GM23338 (cell line): ENCODE results near the gene UCP1. TPM values are rescaled to one million over a fixed set of nuclear protein-coding genes. Genes with fewer than 3 reads are reported as not detected.
A peak's percentile ranks its signal among the peaks of the same experiment; 100 is the strongest.

ENCODE experiments used
- ATAC-seq: fragments of 200-7000 bp; cut with Tn5 transposase; 3 replicates; pipeline ENCODE4 v1.9.1; 2020
- DNase-seq: peaks from one replicate; pipeline ENCODE4 v3.0.0-alpha.2; 2015; ENCODE audit warnings: low spot score
- H2AFZ ChIP-seq: fragments of 200-600 bp; sonication (generic); 2 replicates; pipeline ENCODE4 v1.8.0; 2016; ENCODE audit warnings: antibody characterized with exemption, mild to moderate bottlenecking, moderate library complexity
- H3F3A ChIP-seq: fragments of 200-600 bp; sonication (generic); replicated peaks from 2 replicates; pipeline ENCODE4 v1.8.0; 2017; ENCODE audit warnings: antibody characterized with exemption, mixed run types, low read depth
- H3K27ac ChIP-seq: fragments of 200-600 bp; sonication (generic); 2 replicates; pipeline ENCODE4 v1.6.1; 2016; ENCODE audit warnings: low read depth
- H3K27me3 ChIP-seq: fragments of 200-600 bp; sonication (generic); 2 replicates; pipeline ENCODE4 v1.8.0; 2016; ENCODE audit warnings: mild to moderate bottlenecking, mixed run types, moderate library complexity; ENCODE audit not compliant: insufficient read depth
- H3K36me3 ChIP-seq: fragments of 200-600 bp; sonication (generic); 2 replicates; pipeline ENCODE4 v1.8.0; 2016; ENCODE audit warnings: mild to moderate bottlenecking; ENCODE audit not compliant: insufficient read depth
- H3K4me1 ChIP-seq: fragments of 200-600 bp; sonication (generic); 2 replicates; pipeline ENCODE4 v1.8.0; 2016; ENCODE audit warnings: mild to moderate bottlenecking, moderate library complexity; ENCODE audit not compliant: insufficient read depth
- H3K4me2 ChIP-seq: fragments of 200-600 bp; sonication (generic); 2 replicates; pipeline ENCODE4 v1.7.1; 2017; ENCODE audit warnings: mixed run types
- H3K4me3 ChIP-seq: fragments of 200-600 bp; sonication (generic); 2 replicates; pipeline ENCODE4 v1.6.1; 2016; ENCODE audit warnings: mixed run types
- H3K79me2 ChIP-seq: fragments of 200-600 bp; sonication (generic); replicated peaks from 2 replicates; pipeline ENCODE4 v1.8.0; 2017; ENCODE audit warnings: mild to moderate bottlenecking; ENCODE audit not compliant: insufficient read depth
- H3K9me2 ChIP-seq: fragments of 200-600 bp; sonication (generic); 2 replicates; pipeline ENCODE4 v1.8.0; 2017; ENCODE audit not compliant: insufficient read depth
- H4K20me1 ChIP-seq: fragments of 200-600 bp; sonication (generic); replicated peaks from 2 replicates; pipeline ENCODE4 v1.8.0; 2017; ENCODE audit warnings: mild to moderate bottlenecking; ENCODE audit not compliant: insufficient read depth
- H3K27ac Mint-ChIP-seq: 2 replicates; pipeline ENCODE4 v1.8.0; 2020; ENCODE audit warnings: inconsistent platforms, mild to moderate bottlenecking, moderate library complexity, mixed read lengths
- H3K27me3 Mint-ChIP-seq: 3 replicates; pipeline ENCODE4 v1.8.0; 2022; ENCODE audit warnings: low read depth, mild to moderate bottlenecking, moderate library complexity, mixed read lengths, inconsistent platforms; ENCODE audit not compliant: insufficient read depth, poor library complexity
- H3K36me3 Mint-ChIP-seq: 3 replicates; pipeline ENCODE4 v1.8.0; 2021; ENCODE audit warnings: low read depth, mild to moderate bottlenecking, inconsistent platforms, moderate library complexity, mixed read lengths
- H3K4me1 Mint-ChIP-seq: 3 replicates; pipeline ENCODE4 v1.8.0; 2020; ENCODE audit warnings: mild to moderate bottlenecking, inconsistent platforms, mixed read lengths
- H3K4me3 Mint-ChIP-seq: 3 replicates; pipeline ENCODE4 v1.8.0; 2021; ENCODE audit warnings: moderate library complexity, mild to moderate bottlenecking, inconsistent platforms, mixed read lengths
- H3K9me3 Mint-ChIP-seq: 3 replicates; pipeline ENCODE4 v1.8.0; 2020; ENCODE audit warnings: moderate library complexity, mild to moderate bottlenecking, inconsistent platforms, mixed read lengths
- CREB1 ChIP-seq: fragments of 250-450 bp; sonication (Bioruptor Pico); IDR thresholded peaks from 2 replicates; pipeline ENCODE4 v1.5.0; 2020; ENCODE audit warnings: low read depth, mild to moderate bottlenecking, moderate library complexity
- CTCF ChIP-seq, 2 experiments: fragments of 200-600 bp in 1 of 2; sonication (generic) in 1 of 2; conservative IDR thresholded peaks; 2 replicates each; pipeline versions ENCODE4 v1.5.1 to v1.6.1; 2016 to 2017; ENCODE audit warnings: antibody characterized with exemption in 2 of 2, low read depth in 2 of 2, mild to moderate bottlenecking in 2 of 2, moderate library complexity in 1 of 2
- ETS1 ChIP-seq: IDR thresholded peaks from 2 replicates; pipeline ENCODE4 v1.6.1; 2016; ENCODE audit warnings: antibody characterized with exemption
- EZH2 ChIP-seq: fragments of 200-600 bp; sonication (generic); IDR thresholded peaks from one replicate; pipeline ENCODE4 v1.8.0; 2017; ENCODE audit warnings: antibody characterized with exemption, mild to moderate bottlenecking, low read depth; ENCODE audit not compliant: unreplicated experiment
- JUNB ChIP-seq: IDR thresholded peaks from one replicate; pipeline ENCODE4 v1.6.1; 2016; ENCODE audit warnings: antibody characterized with exemption; ENCODE audit not compliant: unreplicated experiment
- POLR2AphosphoS5 ChIP-seq: IDR thresholded peaks from 2 replicates; pipeline ENCODE4 v1.6.1; 2016; ENCODE audit warnings: antibody characterized with exemption, low read depth
- STAT1 ChIP-seq: IDR thresholded peaks from one replicate; pipeline ENCODE4 v1.6.1; 2016; ENCODE audit warnings: antibody characterized with exemption; ENCODE audit not compliant: unreplicated experiment
- ZNF114 ChIP-seq: fragments of 250-450 bp; sonication (Bioruptor Pico); IDR thresholded peaks from 2 replicates; pipeline ENCODE4 v1.5.0; 2020; ENCODE audit warnings: mild to moderate bottlenecking, moderate library complexity
- ZNF331 ChIP-seq: fragments of 250-450 bp; sonication (Bioruptor Pico); IDR thresholded peaks from 2 replicates; pipeline ENCODE4 v1.5.0; 2020; ENCODE audit warnings: low read depth, mild to moderate bottlenecking, moderate library complexity
- polyA plus RNA-seq: library from polyadenylated mRNA; unstranded; fragments of >200 nt; fragmentation: Nextera tagmentation; extraction: Ambion mirVana; gene quantifications from 2 replicates; pipeline ENCODE4 v1.2.1, GENCODE V29; 2016
- total RNA-seq: library from RNA; depleted of rRNA; stranded (reverse); fragments of >200 nt; shearing (Covaris generic); gene quantifications from 2 replicates; pipeline ENCODE4 v1.2.3, GENCODE V29; 2014

The UCP1 gene
- total and polyA plus RNA-seq, 2 experiments from 2014 or later, result 0.21 TPM; not detected in 1

- Histone ChIP-seq H3K9me2 (peaks cover 5% of the 10 kb centered on the region; the same call in 1 of the 2 replicates), H3K4me3 (no peak overlapping the region), H3K79me2 (no peaks in the 10 kb centered on the region), H3K27ac (no peak overlapping the region), H3K4me1 (peaks cover 5% of the 10 kb centered on the region; the same call in 1 of the 2 replicates), H2AFZ (no peak overlapping the region), H3K27me3 (no peaks in the 10 kb centered on the region), H3F3A (no peaks in the 10 kb centered on the region), H4K20me1 (no peaks in the 10 kb centered on the region), H3K4me2 (no peak overlapping the region), H3K36me3 (no peaks in the 10 kb centered on the region)
- ATAC-seq (no peak), DNase-seq (no peak)
- Mint-ChIP-seq H3K4me1 (peaks cover 5% of the 10 kb centered on the region), H3K9me3 (no peaks in the 10 kb centered on the region), H3K4me3 (no peak overlapping the region), H3K27ac (no peak overlapping the region), H3K36me3 (no peaks in the 10 kb centered on the region), H3K27me3 (no peaks in the 10 kb centered on the region)
- TF ChIP-seq STAT1 (no peak), ZNF114 (no peak), ZNF331 (CRISPR knock-in tag) (no peak), CREB1 (CRISPR knock-in tag) (no peak), JUNB (no peak), EZH2 (no peak), POLR2AphosphoS5 (no peak), ETS1 (no peak), CTCF (conservative IDR thresholded peaks at IDR 0.05; ENCODE audit: low read depth in 2 of 2) (no peak)
Measured at GRCh38 chr4:140611854-140612253, 43.1 kb upstream of the UCP1 start.

- H3K4me2 ChIP-seq, result no peak overlapping the region
- Mint-ChIP-seq H3K36me3 (no peaks in the 10 kb centered on the region), H3K27ac (no peak overlapping the region), H3K27me3 (no peaks in the 10 kb centered on the region), H3K9me3 (no peaks in the 10 kb centered on the region), H3K4me1 (peaks cover 7% of the 10 kb centered on the region), H3K4me3 (no peak overlapping the region)
- no peak overlapping the region for H3K27ac ChIP-seq
- no peak overlapping the region for H3K4me3 ChIP-seq
- 0 out of 2 replicates have a peak overlapping the region, but pooled peaks have one; percentile 35 for H2AFZ ChIP-seq
- H3F3A ChIP-seq, result no peaks in the 10 kb centered on the region
- H3K79me2 ChIP-seq, result no peaks in the 10 kb centered on the region
- no peaks in the 10 kb centered on the region for H3K36me3 ChIP-seq
- no peaks in the 10 kb centered on the region for H4K20me1 ChIP-seq
- peaks cover 10% of the 10 kb centered on the region for H3K4me1 ChIP-seq
- H3K27me3 ChIP-seq, result no peaks in the 10 kb centered on the region
- DNase-seq (peak; percentile 59), ATAC-seq (peak; percentile 58)
- TF ChIP-seq CTCF (conservative IDR thresholded peaks at IDR 0.05; ENCODE audit: low read depth in 2 of 2) (peak; percentile 38 to 45), EZH2 (no peak)
- H3K9me2 ChIP-seq, result no peaks in the 10 kb centered on the region
Measured at GRCh38 chr4:140609548-140610425, 41.0 kb upstream of the UCP1 start.
